HG02623 (cell line): ENCODE data around the gene MELK.

ENCODE experiments used
- ATAC-seq: cut with Tn5 transposase; IDR thresholded peaks from one replicate; pipeline ENCODE4 v1.9.1; 2021; ENCODE audit warnings: moderate library complexity; ENCODE audit not compliant: unreplicated experiment

Gene MELK

DNA sequence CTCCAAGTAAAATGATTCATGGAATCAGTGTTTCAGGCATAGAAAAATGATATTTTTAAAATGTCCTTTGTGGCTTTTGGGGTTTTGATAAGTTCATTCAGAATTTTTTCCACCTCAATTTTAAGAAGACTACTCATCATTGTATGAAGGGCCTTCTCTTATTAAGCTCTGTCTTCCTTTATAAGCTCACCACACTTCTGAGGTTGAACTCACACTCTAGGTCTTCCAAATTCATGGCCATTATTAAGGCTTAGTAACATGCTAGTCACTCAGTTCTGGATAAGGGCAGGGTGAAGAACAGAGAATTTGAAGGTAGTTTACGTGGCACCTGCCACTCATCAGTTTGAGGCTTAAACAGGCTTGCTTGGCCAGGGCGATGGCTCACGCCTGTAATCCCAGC is 4.2 kb downstream of the MELK start:
- ATAC-seq = no peak

DNA sequence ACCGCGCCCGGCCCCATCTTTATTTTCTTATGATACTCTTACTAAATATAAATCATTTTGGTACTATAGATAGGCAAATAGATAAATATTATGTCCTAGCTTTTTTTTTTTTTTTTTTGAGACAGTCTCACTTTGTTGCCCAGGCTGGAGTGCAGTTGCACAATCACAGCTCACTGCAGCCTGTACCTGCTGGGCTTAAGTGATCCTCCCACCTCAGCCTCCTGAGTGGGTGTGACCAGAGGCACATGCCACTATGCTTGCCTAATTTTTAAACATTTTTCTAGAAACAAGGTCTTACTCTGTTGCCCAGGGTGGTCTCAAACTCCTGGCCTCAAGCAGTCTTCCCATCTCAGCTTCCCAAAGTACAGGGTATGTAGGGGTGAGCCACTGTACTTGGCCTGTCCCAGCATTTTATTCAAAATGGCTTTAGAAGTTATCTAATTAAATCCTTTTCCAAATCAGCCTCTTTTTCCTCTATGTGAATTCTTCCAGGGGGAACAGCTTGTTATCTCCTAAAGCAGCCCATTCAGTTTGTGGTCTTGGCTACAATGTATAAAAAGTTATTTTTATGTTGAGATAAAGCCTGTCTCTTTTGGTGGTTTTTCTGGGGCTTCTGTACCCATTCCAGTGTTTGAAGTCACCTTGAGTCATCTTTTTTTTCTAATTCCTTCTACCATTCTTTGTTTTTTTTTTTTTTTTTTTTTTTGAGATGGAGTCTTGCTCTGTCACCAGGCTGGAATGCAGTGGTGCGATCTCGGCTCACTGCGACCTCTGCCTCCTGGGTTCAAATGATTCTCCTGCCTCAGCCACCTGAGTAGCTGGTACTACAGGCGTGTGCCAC is 12.1 kb downstream of the MELK start:
- no peak for ATAC-seq

DNA sequence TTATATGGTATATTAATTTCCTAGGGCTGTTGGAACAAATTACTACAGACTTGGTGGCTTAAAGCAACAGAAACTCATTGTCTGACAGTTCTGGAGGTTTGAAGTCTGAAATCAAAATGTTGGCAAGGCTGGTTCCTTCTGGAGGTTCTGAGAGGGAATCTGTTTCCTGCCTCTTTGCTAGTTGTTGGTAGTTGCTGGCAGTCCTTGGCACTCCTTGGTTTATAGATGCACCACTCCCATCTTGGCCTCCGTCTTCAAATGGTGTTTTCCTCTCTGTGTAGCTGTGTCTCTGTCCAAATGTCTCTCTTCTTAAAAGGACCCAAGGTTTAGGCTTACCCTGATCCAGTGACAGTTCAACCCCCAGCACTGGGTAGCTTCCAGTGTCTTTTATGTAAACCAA is 17.5 kb downstream of the MELK start:
- no peak for ATAC-seq

DNA sequence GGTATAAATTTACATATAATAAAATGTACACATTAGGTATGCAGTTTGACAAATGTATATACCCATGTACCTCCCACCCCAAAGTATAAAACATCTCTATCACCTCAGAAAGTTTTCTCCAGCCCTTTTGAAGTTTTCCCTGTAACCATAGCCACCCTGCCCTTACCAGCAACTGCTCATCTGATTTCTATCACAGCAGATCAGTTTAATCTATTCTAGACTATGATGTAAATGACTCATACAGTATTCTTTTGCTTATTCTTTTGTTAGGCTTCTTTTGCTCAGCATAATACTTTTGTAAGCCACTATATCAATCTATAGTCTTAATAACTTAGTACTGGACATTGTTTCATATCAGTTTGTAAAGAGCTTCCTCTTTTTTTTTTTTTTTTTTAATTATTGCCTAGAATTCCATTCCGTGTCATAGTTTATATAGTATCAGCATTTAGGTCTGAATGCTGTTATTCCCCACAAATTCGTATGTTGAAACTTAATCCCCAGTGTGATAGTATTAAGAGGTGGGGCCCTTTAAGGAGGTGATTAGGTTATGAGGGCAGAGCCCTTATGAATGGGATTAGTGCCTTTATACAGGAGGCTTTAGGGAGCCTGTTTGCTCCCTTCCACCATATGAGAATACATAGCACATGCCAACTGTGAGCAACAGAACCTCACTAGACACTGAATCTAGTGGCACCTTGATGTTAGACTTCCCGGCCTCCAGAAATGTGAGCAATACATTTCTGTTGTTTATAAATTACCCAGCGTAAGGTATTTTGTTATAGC is 20.3 kb downstream of the MELK start:
- no peak for ATAC-seq

DNA sequence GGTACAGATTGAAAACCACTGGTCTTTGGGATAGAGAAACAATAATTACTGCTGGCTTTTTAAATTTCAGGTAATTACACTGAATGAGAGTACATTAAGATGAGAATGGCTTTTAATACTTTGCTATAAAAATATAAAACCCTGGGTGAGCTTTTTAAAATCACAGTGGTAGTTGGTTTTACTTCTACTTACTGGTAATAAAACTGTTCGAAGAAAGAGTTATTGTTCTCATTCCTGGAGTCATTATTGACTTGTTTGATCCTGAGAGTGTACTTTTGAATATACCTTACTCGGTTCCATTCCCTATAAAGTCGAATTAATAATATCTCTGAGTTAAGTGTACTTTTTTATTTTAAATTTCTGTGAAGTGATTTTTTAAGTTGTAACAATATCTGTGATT is 21.5 kb downstream of the MELK start:
- ATAC-seq = no peak

DNA sequence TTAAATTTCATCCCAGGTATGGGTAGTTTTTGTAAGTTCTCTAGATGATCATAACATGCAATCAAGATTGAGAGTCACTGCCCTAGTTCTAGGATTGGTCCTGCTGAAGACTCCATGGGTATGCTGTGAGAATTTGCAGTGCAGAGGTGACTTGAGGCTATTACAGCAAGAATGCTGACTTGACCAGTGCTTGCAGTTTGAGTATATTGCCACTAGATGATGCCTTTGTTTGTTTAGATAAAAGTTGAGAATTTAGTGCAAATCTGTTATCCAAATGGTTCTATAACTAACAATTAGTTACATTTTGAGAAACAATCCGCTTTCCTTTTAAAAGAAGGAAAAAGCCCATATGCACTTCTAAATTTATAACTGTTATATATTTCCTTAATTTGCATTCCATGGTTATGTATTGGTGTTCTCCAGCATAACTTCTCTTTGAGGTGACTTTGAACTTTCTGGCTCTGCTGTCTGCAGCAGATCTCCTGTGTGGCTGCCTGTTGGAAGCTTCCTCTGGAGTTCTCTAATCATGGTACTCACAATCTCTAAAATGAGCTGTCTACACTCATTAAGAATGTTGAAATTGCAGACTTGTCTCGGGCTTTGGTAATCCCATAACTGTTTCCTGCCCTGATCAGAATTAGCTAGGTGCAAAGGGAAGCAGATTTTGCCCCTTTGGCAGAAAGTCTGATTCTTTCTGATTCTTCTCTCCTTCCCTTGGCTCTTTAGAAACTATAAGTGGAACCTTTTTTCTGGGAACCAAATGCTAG is 24.9 kb downstream of the MELK start:
- no peak for ATAC-seq

DNA sequence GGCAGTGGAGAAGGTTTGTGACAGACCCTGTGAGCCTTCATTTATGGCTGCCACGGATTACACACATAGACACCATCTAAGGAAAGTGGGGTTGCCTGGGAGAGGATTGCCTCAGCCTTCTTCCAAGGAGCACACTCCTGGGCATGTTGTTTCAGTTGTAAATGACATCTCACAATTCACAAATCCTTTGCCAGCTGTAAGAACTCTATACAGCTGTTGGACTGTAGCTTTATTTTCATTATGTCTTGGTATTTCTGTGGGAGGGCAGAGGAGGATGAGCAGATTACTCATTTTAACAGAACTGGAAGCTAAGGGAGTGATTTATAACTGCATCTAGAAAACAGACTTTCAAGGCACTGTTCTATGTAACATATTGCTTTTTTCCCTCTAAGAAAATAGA is 25.6 kb downstream of the MELK start:
- no peak for ATAC-seq

DNA sequence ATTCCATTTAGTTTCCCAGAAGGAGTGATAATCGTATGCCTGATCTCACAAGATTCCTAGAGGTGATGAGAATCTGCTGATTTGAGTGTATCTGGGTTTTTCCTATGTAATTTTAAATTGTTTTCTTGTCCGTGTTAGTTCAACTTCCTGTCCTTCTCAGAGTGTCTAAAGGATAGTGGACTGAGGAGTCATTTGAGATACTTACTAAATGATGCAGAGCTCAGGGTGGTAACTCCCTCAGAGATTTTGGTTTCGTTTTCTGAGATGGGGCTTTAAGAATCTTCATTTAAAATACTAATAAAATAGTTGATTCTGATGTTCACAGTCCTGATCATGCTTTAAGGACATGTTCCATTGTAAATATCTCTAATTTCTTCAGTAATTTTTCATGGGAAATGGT is 30.3 kb downstream of the MELK start:
- ATAC-seq = no peak

DNA sequence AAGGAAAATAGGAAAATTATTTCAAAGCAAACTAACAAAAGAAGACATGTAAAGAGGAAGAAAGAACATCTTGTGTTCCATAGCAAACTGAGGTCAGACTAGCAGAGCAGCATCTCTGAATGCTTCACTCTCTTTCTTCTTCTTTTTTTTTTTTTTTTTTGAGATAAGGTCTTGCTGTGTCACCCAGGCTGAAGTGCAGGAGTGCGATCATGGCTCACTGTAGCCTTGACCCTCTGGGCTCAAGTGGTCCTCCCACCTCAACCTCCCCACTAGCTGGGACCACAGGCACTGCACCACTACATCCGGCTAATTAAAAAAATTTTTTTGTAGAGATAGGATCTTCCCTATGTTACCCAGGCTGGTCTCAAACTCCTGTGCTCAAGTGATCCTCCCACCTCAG is 36.6 kb downstream of the MELK start:
- ATAC-seq = no peak

DNA sequence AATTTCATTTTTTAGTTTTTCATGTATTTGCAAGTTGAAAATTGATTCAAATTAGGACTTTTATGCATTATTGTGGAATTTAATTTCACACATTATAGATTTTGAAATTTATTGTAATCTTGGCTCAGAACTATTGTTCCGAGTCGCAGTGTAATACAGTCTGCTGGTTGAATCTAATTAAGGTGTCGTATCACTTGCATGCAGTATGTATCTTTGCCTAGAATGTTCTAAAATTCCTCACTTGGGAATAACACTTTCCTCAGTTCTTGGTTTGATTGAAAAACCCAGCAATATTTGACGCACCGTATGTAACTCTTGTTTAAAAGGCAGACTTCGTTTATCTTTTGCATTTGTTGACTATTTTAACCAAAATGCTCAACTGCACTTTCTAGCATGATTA is 49.4 kb downstream of the MELK start:
- no peak for ATAC-seq

DNA sequence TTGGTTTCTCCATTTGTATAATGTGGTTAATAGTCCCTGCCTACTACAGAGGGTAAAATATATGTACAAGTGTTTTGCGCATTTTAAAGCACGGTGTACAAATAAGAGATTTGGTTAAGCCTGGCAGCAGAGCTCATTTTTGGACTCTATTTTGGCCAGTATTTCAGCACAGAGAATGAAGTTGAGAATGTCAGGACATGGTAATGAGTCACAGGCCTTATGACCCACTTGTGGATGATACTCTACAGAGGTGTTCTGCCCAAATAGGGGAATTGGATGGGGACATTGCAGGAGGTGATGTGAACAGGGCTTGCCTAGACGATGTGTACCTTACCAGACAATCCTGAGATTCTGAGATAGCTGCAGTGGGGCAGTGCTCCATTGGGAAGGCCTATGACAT is 50.6 kb downstream of the MELK start:
- ATAC-seq = no peak

DNA sequence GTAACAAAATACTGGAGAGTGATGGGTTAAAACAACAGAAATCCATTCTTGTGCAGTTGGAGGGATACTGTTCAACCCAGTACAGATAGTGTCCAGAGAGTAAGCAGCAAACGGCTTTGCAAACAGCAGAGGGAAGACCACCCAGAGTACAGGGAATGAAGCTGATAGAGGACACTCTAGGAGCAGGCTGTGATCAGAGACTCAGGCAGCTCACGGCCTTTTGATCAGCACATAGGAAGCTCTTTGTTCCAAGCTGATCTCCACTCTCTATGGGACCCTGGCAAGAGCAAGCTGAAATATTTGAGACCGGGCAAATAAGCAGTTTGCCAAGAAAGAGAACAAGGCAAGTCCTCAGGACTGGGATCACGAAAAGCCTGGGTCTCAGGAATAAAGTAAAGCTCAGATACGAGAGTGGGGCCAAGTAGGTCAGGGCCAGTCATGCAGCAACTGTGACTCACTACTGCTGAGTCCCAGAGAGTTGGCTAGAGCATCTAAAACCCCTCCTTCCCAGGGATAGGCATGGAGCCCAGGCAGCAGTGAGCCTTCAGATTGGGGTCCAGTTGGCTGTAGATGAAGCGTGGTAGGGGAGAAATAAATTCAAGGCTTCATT is 52.4 kb downstream of the MELK start:
- no peak for ATAC-seq

DNA sequence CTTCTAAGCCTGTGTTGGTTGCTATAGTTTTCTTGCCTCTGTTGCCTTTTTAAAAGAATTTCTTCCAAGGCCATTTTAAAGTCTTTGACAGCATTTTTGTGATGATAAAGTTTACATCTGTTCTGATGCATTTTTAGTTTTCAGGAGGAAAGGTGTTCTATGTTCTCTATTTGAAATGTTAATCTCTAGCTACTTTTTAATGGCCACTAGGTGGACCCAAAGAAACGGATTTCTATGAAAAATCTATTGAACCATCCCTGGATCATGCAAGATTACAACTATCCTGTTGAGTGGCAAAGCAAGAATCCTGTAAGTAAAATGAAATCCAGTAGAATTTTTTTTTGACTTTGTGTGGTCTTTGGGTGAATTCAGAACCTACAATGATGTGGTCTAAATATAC is 60.2 kb downstream of the MELK start:
- no peak for ATAC-seq

DNA sequence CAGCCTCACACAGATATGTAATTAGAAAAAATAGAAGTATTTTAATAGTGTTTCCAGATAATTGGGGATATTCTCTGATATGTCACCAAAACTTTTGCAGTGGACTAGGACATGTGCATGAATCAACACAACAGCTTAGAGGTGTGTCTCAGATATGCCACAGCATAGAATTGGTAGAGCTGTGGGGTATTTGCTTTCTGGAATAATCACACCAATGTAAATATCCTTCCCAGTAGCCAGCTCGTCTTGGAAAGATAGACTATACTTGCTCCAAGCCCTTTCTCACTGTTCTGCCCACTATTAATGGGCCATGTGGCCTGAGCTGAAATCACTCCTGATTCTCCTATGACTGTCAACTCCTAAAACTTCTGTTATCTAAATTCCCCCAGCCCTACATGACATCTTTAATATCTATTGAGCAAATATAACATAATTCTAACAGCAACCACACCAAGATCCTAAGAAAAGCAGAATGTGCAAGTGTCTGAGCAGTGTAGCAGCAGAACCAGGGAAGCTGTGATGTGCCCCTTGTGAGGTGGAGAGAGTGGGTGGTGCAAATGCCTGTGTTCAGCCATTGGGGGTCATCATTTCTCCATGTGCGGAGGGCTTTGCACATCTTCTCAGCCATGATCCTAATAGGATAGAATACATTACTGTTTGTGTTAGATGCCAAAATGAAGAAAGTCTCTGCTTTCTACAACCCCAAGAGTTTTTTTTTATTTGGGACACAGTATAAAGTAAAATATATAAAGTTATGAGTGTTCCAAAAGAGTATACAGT is 65.0 kb downstream of the MELK start:
- no peak for ATAC-seq

DNA sequence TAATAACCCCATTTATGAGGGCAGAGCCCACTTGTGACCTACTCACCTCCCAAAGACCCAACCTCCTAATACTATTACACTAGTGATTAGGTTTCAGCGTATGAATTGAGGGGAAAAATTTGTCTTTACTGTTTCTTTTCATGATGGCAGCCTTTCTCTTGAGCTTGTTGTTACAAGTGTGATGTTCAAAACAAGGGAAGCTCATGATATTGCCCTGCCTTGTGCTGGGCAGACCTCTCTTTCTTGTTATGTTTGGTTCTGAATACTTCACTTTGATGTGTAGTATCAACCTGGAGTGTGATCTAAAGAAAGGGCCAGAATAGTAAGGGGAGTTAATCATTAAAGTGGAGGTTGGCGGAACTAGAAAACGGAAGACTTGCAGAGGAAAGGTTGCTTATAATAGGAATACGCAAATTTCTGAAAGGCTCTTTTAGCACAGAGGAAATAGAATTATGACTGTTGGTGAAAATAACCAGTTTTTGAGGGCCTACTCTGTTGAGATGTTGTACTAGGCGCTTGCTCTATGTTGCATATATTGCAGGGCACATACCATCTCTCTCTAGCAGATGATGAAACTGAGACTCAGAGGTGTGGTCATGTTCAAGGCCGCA is 68.2 kb downstream of the MELK start:
- ATAC-seq = no peak

DNA sequence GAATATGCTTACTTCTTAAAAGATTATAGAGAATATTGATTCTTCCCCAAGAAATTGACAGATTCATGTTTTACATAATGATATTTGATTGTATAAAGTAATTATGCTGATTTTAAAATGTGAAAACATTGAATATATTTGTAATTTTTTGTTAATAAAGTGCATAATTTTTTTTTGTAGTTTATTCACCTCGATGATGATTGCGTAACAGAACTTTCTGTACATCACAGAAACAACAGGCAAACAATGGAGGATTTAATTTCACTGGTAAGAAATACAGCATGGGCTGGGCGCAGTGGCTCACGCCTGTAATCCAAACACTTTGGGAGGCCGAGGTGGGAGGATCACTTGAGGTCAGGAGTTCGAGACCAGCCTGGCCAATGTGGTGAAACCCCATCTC is 70.1 kb downstream of the MELK start:
- ATAC-seq = no peak

DNA sequence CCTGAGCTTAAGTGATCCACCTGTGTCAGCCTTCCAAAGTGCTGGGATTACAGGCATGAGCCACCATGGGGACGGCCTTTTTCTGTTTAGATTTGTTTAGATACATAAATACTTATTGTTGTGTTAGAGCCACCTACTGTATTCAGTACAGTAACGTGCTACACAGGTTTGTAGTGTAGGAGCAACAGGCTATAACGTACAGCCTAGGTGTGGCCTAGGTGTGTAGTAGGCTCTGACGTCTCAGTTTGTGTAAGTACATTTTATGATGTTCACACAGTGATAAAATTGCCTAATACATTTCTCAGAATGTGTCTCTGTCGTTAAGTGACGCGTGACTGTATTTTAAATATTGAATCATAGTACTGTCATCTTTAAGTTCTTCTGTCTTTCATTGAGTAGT is 84.1 kb downstream of the MELK start:
- no peak for ATAC-seq

DNA sequence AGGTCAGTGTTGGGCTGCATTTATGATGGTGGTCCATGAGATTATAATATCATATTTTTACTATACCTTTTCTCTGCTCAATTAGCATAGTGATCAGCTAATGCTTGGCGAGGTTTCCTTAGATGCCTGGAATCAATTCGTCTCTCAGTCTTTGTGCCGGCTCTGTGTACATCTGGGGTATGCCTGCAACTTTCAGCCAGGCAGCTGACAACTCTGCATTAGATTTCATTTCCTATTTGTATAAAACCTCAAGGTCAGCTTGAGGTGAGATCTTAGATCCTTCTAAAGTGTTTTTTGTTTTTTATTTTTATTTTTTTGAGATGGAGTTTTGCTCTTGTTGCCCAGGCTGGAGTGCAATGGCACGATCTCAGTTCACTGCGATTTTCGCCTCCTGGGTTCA is 86.8 kb downstream of the MELK start:
- ATAC-seq = no peak

DNA sequence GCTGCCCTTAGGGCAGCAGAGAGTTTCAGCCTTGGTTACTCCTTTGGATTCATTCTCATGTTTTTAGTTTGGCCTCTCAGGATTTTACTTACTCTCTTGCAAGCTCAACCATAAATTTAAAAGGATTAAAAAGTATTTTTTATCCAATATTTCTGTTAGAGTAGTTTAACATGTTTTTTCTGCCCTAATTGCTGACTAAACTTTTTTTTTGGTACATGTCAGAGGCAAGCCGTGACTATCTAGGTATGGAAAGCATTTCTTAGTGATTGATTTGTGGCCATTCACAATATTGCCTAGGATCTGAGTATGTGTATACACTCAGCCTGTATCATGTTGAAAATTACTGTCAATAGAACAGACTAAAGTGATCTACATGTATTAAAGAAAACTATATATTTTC is 92.1 kb downstream of the MELK start:
- ATAC-seq = no peak

DNA sequence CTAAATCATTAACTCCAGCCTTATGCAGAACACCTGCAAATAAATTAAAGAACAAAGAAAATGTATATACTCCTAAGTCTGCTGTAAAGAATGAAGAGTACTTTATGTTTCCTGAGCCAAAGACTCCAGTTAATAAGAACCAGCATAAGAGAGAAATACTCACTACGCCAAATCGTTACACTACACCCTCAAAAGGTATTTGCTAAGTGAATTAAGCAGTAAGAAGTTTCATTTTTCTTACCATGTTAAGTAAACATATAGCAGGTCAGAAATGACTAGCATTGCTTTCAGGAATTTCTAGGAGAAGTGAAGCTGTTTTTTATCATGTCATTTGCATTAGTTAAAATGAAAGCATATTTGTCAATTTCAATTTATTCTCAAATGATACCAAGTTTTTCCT is 92.7 kb downstream of the MELK start:
- no peak for ATAC-seq
